ENCODE results near the gene HERC4.

HERC4 gene

DNA sequence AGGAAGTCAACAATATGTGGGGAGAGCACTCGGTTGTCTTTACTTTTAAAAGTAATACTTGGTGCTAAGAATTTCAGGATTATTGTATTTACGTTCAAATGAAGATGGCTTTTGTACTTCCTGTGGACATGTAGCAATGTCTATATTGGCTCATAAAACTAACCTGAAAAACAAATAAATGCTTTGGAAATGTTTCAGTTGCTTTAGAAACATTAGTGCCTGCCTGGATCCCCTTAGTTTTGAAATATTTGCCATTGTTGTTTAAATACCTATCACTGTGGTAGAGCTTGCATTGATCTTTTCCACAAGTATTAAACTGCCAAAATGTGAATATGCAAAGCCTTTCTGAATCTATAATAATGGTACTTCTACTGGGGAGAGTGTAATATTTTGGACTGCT lies 157.9 kb downstream of the HERC4 start:
- no peak for DNase-seq (ENCODE audit: extremely low read depth, low read depth)
- H3K4me3 ChIP-seq (replicated peaks; ENCODE audit: low read depth, low read length) = no peak overlapping the region
- TF ChIP-seq, protein P1, sequence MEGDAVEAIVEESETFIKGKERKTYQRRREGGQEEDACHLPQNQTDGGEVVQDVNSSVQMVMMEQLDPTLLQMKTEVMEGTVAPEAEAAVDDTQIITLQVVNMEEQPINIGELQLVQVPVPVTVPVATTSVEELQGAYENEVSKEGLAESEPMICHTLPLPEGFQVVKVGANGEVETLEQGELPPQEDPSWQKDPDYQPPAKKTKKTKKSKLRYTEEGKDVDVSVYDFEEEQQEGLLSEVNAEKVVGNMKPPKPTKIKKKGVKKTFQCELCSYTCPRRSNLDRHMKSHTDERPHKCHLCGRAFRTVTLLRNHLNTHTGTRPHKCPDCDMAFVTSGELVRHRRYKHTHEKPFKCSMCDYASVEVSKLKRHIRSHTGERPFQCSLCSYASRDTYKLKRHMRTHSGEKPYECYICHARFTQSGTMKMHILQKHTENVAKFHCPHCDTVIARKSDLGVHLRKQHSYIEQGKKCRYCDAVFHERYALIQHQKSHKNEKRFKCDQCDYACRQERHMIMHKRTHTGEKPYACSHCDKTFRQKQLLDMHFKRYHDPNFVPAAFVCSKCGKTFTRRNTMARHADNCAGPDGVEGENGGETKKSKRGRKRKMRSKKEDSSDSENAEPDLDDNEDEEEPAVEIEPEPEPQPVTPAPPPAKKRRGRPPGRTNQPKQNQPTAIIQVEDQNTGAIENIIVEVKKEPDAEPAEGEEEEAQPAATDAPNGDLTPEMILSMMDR (IDR thresholded peaks at IDR 0.05; ENCODE audit: low read depth, low read length, missing control alignments) = no peak

DNA sequence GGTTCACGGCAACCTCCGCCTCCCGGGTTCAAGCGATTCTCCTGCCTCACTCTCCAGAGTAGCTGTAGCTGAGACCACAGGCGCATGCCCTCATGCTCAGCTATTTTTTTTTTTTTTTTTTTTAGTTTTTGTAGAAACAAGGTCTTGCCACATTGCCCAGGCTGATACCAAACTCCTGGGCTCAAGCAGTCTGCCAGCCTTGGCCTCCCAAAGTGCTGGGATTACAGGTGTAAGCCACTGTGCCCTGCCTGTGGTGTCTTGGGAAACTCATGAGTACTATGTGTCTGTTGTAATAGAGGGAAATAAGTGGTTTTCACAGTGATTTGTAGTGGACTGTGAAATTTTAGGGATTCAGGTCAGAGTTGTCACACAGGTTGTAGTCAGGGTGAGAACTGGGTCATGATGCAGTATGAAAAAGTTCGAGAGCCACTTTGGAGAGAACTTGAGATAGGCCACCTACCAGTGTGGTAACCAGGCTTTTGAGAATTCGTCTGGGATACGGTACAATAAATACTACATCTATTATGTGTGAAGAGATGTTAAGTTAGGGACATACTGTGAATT lies 160.2 kb downstream of the HERC4 start:
- TF ChIP-seq, protein P1 (IDR thresholded peaks at IDR 0.05; ENCODE audit: low read depth, low read length, missing control alignments) = no peak
- DNase-seq (ENCODE audit: extremely low read depth, low read depth) = no peak
- H3K4me3 ChIP-seq (replicated peaks; ENCODE audit: low read depth, low read length) = no peak overlapping the region

DNA sequence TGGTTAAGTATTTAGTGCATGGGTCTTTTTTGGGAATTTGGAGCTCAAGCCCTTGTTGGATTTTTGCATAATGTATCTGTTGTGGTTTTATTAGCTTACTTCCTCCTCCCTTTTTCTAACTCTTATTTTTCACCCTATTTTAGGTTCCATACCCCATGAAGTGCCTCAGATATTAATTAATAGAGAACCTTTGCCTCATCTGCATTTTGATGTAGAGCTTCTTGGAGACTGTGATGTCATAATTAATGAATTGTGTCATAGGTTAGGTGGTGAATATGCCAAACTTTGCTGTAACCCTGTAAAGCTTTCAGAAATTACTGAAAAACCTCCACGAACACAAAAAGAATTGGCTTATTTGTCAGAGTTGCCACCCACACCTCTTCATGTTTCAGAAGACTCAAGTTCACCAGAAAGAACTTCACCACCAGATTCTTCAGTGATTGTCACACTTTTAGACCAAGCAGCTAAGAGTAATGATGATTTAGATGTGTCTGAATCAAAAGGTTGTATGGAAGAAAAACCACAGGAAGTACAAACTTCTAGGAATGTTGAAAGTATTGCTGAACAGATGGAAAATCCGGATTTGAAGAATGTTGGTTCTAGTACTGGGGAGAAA lies 162.6 kb downstream of the HERC4 start:
- TF ChIP-seq, protein P1 (IDR thresholded peaks at IDR 0.05; ENCODE audit: low read depth, low read length, missing control alignments) = no peak
- DNase-seq (ENCODE audit: extremely low read depth, low read depth) = no peak
- no peak overlapping the region for H3K4me3 ChIP-seq (replicated peaks; ENCODE audit: low read depth, low read length)

DNA sequence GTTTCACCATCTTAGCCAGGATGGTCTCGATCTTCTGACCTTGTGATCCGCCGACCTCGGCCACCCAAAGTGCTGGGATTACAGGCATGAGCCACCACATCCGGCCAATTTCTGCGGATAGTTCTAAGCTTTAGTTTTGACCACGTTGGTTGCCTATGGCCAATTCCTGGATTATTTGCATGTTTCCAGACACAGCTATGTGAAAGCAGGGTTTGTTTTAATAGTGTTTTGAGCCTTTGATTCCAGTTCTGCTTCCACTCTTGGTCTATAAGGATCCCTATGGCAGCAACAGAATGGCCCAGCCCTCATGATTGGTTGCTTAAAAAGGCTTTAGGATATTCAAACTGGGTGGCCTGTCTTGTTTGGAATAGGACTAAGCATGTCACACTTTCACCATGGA lies 171.5 kb downstream of the HERC4 start:
- DNase-seq (ENCODE audit: extremely low read depth, low read depth) = no peak
- TF ChIP-seq, protein P1 (IDR thresholded peaks at IDR 0.05; ENCODE audit: low read depth, low read length, missing control alignments) = no peak
- H3K4me3 ChIP-seq (replicated peaks; ENCODE audit: low read depth, low read length) = no peak overlapping the region

DNA sequence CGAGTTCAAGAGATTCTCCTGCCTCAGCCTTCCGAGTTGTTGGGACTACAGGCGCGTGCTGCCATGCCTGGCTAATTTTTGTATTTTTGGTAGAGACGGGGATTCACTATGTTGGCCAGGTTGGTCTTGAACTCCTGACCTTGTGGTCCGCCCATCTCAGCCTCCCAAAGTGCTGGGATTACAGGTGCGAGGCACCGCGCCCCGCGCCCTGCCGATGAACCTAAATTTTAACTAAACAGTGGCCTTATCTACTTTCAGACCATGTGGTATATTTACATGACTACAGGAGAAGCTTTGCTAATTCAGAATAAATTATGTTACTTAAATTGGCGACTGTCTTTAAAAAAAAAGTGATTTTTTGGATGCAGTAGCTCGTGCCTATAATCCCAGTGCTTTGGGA lies 181.4 kb downstream of the HERC4 start:
- H3K4me3 ChIP-seq (replicated peaks; ENCODE audit: low read depth, low read length) = no peak overlapping the region
- no peak for DNase-seq (ENCODE audit: extremely low read depth, low read depth)
- TF ChIP-seq, protein P1 (IDR thresholded peaks at IDR 0.05; ENCODE audit: low read depth, low read length, missing control alignments) = no peak

DNA sequence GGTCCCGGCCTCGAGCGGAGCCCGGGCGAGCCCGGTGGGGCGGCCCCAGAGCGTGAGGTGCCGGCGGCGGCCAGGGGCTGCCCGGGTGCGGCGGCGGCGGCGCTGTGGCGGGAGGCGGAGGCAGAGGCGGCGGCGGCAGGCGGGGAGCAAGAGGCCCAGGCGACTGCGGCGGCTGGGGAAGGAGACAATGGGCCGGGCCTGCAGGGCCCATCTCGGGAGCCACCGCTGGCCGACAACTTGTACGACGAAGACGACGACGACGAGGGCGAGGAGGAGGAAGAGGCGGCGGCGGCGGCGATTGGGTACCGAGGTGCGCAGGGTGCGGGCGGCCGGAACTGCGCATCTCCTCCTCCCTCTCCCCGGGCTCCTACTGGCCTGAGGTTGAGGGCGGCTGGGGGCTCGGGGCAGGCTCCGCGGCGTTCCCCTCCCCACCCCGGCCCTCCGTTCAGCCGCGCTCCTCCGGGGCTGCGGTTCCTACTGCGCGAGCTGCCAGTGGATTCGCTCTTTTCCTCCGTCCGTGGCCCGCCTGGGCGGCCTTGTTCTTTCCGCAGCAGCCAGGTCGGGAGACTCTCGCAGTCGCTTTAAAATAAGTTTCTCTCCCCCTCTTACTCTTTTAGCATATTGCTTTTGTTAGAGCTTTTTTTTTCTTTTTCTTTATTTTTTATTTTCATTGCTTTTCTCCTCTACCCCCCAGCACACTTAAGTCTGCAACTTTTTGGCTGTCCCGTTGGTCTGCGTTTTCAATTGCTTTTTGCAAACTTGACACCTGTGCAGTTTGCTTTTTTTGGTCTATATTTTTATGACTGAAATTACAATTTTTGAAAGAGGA lies 190.0 kb downstream of the HERC4 start:
- DNase-seq (ENCODE audit: extremely low read depth, low read depth) = peak; percentile 6
- peak overlapping the region; percentile 64 for H3K4me3 ChIP-seq (replicated peaks; ENCODE audit: low read depth, low read length)
- TF ChIP-seq, protein P1 (IDR thresholded peaks at IDR 0.05; ENCODE audit: low read depth, low read length, missing control alignments) = no peak
